ENCODE results near the gene TMEM125.

- no peak for TF ChIP-seq GATA3 (IDR thresholded peaks at IDR 0.05; ENCODE audit: low read depth, low read length)
- no peak for TF ChIP-seq GATA2 (IDR thresholded peaks at IDR 0.05; ENCODE audit: low read depth, low read length)
These were observed 23.1 kb upstream of the TMEM125 start for GRCh38 chr1:43246466-43247213.
